Measurements from ENCODE around the gene TMCO4. TPM values are rescaled to one million over a fixed set of nuclear protein-coding genes. Genes with fewer than 3 reads are reported as not detected.
A peak's percentile ranks its signal among the peaks of the same experiment; 100 is the strongest.
"Not testable (repeated sequence)": the region's sequence is repeated elsewhere in the genome, so short reads cannot be mapped to it uniquely, and the experiment has no call there.

TMCO4 gene
- not detected for total RNA-seq (ENCODE audit: unreplicated experiment)
- long read RNA-seq = 0 reads

- H3K27me3 Mint-ChIP-seq (ENCODE audit: unreplicated experiment) = peaks cover 24% of the 10 kb centered on the region
- peak; percentile 10 for TF ChIP-seq CTCF (IDR thresholded peaks at IDR 0.05; ENCODE audit: partially characterized antibody, unreplicated experiment)
- H3K27ac Mint-ChIP-seq (ENCODE audit: unreplicated experiment) = no peak within 1 kb of the TSS
Measured at GRCh38 chr1:19799230-19800075, at the start of gene TMCO4. TSS of gene TMCO4 (minus strand) at chr1:19799916. CDS start at chr1:19780758, 19,158 bp downstream.

GRCh38 chr1:19849307-19849706, 49.6 kb upstream of the TMCO4 start:
- not testable (repeated sequence) for H3K4me3 Mint-ChIP-seq (ENCODE audit: unreplicated experiment); DNase-seq; H3K4me1 Mint-ChIP-seq (ENCODE audit: low read depth, unreplicated experiment); H3K9me3 Mint-ChIP-seq (ENCODE audit: unreplicated experiment); H3K27ac Mint-ChIP-seq (ENCODE audit: unreplicated experiment); H3K27me3 Mint-ChIP-seq (ENCODE audit: unreplicated experiment); H3K36me3 Mint-ChIP-seq (ENCODE audit: unreplicated experiment)

More at GRCh38 chr1:19799230-19800075, at the start of gene TMCO4:
- H3K4me3 Mint-ChIP-seq (ENCODE audit: unreplicated experiment) = peak within 1 kb of the TSS; percentile 80
- H3K4me1 Mint-ChIP-seq (ENCODE audit: low read depth, unreplicated experiment) = no peaks in the 10 kb centered on the region
- no peaks in the 10 kb centered on the region for H3K36me3 Mint-ChIP-seq (ENCODE audit: unreplicated experiment)
- DNase-seq = peak; percentile 31
- peaks cover 4% of the 10 kb centered on the region for H3K9me3 Mint-ChIP-seq (ENCODE audit: unreplicated experiment)

- H3K27ac Mint-ChIP-seq (ENCODE audit: unreplicated experiment); H3K4me1 Mint-ChIP-seq (ENCODE audit: low read depth, unreplicated experiment); H3K4me3 Mint-ChIP-seq (ENCODE audit: unreplicated experiment); H3K9me3 Mint-ChIP-seq (ENCODE audit: unreplicated experiment); H3K36me3 Mint-ChIP-seq (ENCODE audit: unreplicated experiment); DNase-seq; H3K27me3 Mint-ChIP-seq (ENCODE audit: unreplicated experiment): not testable (repeated sequence)
Measured at GRCh38 chr1:19847334-19847733, 47.6 kb upstream of the TMCO4 start.

GRCh38 chr1:19846338-19846737, 46.6 kb upstream of the TMCO4 start:
- Mint-ChIP-seq H3K27me3 (ENCODE audit: unreplicated experiment) (no peaks in the 10 kb centered on the region), H3K4me1 (ENCODE audit: low read depth, unreplicated experiment) (no peaks in the 10 kb centered on the region), H3K4me3 (ENCODE audit: unreplicated experiment) (no peak overlapping the region), H3K9me3 (ENCODE audit: unreplicated experiment) (peaks cover 3% of the 10 kb centered on the region), H3K36me3 (ENCODE audit: unreplicated experiment) (no peaks in the 10 kb centered on the region), H3K27ac (ENCODE audit: unreplicated experiment) (no peak overlapping the region)
- TF ChIP-seq CTCF (IDR thresholded peaks at IDR 0.05; ENCODE audit: partially characterized antibody, unreplicated experiment) = no peak
- DNase-seq = no peak

- Mint-ChIP-seq H3K4me1 (ENCODE audit: low read depth, unreplicated experiment) (no peaks in the 10 kb centered on the region), H3K36me3 (ENCODE audit: unreplicated experiment) (no peaks in the 10 kb centered on the region), H3K27ac (ENCODE audit: unreplicated experiment) (no peak overlapping the region), H3K4me3 (ENCODE audit: unreplicated experiment) (no peak overlapping the region), H3K27me3 (ENCODE audit: unreplicated experiment) (no peaks in the 10 kb centered on the region), H3K9me3 (ENCODE audit: unreplicated experiment) (peaks cover 3% of the 10 kb centered on the region)
- DNase-seq = no peak
- TF ChIP-seq CTCF (IDR thresholded peaks at IDR 0.05; ENCODE audit: partially characterized antibody, unreplicated experiment) = no peak
Measured at GRCh38 chr1:19845555-19845954, 45.8 kb upstream of the TMCO4 start.
